GM12891 (cell line): ENCODE measurements around the gene NRXN3.

Experiments
- PAX5 ChIP-seq: IDR thresholded peaks from 2 replicates; pipeline ENCODE4 v1.6.1; 2011; ENCODE audit warnings: low read length, moderate library complexity, mild to moderate bottlenecking; ENCODE audit not compliant: insufficient read depth, severe bottlenecking
- POLR2A ChIP-seq: IDR thresholded peaks from 2 replicates; pipeline ENCODE4 v1.6.1; 2011; ENCODE audit warnings: low read depth, low read length, control low read depth
- POLR2AphosphoS5 ChIP-seq: IDR thresholded peaks from 2 replicates; pipeline ENCODE4 v1.6.1; 2011; ENCODE audit warnings: low read depth, low read length, control low read depth
- POU2F2 ChIP-seq: IDR thresholded peaks from 2 replicates; pipeline ENCODE4 v1.6.1; 2011; ENCODE audit warnings: low read depth, mild to moderate bottlenecking, control low read depth, low read length, moderate library complexity
- SPI1 ChIP-seq: IDR thresholded peaks from 2 replicates; pipeline ENCODE4 v1.6.1; 2011; ENCODE audit warnings: low read depth, low read length, control low read depth
- TAF1 ChIP-seq: IDR thresholded peaks from 2 replicates; pipeline ENCODE4 v1.6.1; 2011; ENCODE audit warnings: low read depth, low read length, control low read depth

DNA sequence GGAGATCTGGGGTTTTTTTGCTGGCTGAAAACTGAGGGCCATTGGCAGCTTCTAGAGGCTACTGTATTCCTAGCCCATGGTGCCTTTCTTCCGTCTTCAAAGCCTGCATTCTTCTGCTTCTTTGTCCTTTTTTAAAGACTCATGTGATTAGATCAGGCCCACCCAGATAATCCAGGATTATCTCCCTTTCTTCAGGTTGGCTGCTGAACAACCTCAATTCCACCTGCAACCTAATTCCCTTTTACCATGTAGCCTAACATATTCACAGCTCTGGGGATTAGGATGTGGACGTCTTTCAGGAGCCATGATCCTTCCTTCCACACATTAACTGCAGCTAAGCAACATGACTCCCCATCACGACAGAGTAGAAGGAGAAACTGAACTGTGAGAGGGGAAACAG is 1055.6 kb downstream of the NRXN3 start:
- TF ChIP-seq TAF1 (no peak), POLR2A (no peak), POLR2AphosphoS5 (no peak), PAX5 (no peak), SPI1 (no peak), POU2F2 (no peak)
